Fibroblast of skin of left biceps (primary cell): Measurements from ENCODE around the gene RANBP3.
"Not testable (repeated sequence)": the region's sequence is repeated elsewhere in the genome, so short reads cannot be mapped to it uniquely, and the experiment has no call there.

Experiments
- DNase-seq, 2 experiments: peaks; one replicate each; pipeline ENCODE4 v3.0.0-alpha.2; 2013; ENCODE audit warnings: low read depth in 2 of 2

RANBP3 gene

GRCh38 chr19:6007866-6008265 is 29.9 kb upstream of the RANBP3 start:
- no peak for DNase-seq

- DNase-seq = no peak
These were observed 29.0 kb upstream of the RANBP3 start for GRCh38 chr19:6006896-6007295.

GRCh38 chr19:6006070-6006446 is 28.1 kb upstream of the RANBP3 start:
- not testable (repeated sequence) for DNase-seq

GRCh38 chr19:6005321-6006069 is 27.6 kb upstream of the RANBP3 start:
- no peak for DNase-seq

- DNase-seq = no peak
These were observed 26.0 kb upstream of the RANBP3 start for GRCh38 chr19:6003976-6004375.

GRCh38 chr19:6002591-6002990 is 24.7 kb upstream of the RANBP3 start:
- no peak for DNase-seq

GRCh38 chr19:6000228-6000847 is 22.4 kb upstream of the RANBP3 start:
- no peak for DNase-seq

- DNase-seq = no peak
These were observed 21.8 kb upstream of the RANBP3 start for GRCh38 chr19:5999693-6000092.

- DNase-seq = no peak
These were observed 19.4 kb upstream of the RANBP3 start for GRCh38 chr19:5997371-5997770.

- no peak for DNase-seq
These were observed 18.8 kb upstream of the RANBP3 start for GRCh38 chr19:5996623-5997320.

GRCh38 chr19:5996102-5996501 is 18.2 kb upstream of the RANBP3 start:
- no peak for DNase-seq

- DNase-seq = no peak
These were observed 17.7 kb upstream of the RANBP3 start for GRCh38 chr19:5995606-5996005.

- DNase-seq = no peak
These were observed 16.6 kb upstream of the RANBP3 start for GRCh38 chr19:5994405-5995165.

- DNase-seq = no peak
These were observed 15.9 kb upstream of the RANBP3 start for GRCh38 chr19:5993648-5994358.

GRCh38 chr19:5993201-5993600 is 15.3 kb upstream of the RANBP3 start:
- DNase-seq = no peak

GRCh38 chr19:5992756-5993155 is 14.8 kb upstream of the RANBP3 start:
- DNase-seq = no peak

- no peak for DNase-seq
These were observed 13.4 kb upstream of the RANBP3 start for GRCh38 chr19:5991244-5991838.

GRCh38 chr19:5990289-5990797 is 12.4 kb upstream of the RANBP3 start:
- DNase-seq = no peak

GRCh38 chr19:5989388-5990074 is 11.6 kb upstream of the RANBP3 start:
- no peak for DNase-seq
